ENCODE results near the gene RNASE8. TPM values are rescaled to one million over a fixed set of nuclear protein-coding genes. Genes with fewer than 3 reads are reported as not detected.

RNASE8 gene
- total RNA-seq, 1 experiment from 2014 or later = not detected

GRCh38 chr14:21091821-21092272 lies 34.2 kb downstream of the RNASE8 start:
- H4K20me1 ChIP-seq (ENCODE audit: low read length) = no peaks in the 10 kb centered on the region
- H3K9ac ChIP-seq (ENCODE audit: low read length) = no peak overlapping the region
- ATAC-seq (no peak), DNase-seq (no peak)
- no peaks in the 10 kb centered on the region for H3K27me3 ChIP-seq (ENCODE audit: low read length)
- H3F3A ChIP-seq (ENCODE audit: low read length, unreplicated experiment) = no peaks in the 10 kb centered on the region
- intact Hi-C loops (cut with micrococcal nuclease) = no loop called here
- no peaks in the 10 kb centered on the region for H3K4me1 ChIP-seq (ENCODE audit: insufficient read depth, low read length)
- no peak overlapping the region for H3K4me2 ChIP-seq (ENCODE audit: low read length)
- H3K4me3 ChIP-seq (ENCODE audit: low read length) = no peak overlapping the region
- TF ChIP-seq, protein P1, sequence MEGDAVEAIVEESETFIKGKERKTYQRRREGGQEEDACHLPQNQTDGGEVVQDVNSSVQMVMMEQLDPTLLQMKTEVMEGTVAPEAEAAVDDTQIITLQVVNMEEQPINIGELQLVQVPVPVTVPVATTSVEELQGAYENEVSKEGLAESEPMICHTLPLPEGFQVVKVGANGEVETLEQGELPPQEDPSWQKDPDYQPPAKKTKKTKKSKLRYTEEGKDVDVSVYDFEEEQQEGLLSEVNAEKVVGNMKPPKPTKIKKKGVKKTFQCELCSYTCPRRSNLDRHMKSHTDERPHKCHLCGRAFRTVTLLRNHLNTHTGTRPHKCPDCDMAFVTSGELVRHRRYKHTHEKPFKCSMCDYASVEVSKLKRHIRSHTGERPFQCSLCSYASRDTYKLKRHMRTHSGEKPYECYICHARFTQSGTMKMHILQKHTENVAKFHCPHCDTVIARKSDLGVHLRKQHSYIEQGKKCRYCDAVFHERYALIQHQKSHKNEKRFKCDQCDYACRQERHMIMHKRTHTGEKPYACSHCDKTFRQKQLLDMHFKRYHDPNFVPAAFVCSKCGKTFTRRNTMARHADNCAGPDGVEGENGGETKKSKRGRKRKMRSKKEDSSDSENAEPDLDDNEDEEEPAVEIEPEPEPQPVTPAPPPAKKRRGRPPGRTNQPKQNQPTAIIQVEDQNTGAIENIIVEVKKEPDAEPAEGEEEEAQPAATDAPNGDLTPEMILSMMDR (conservative IDR thresholded peaks at IDR 0.05; ENCODE audit: low read depth, low read length) = no peak
- TF ChIP-seq EZH2 (IDR thresholded peaks at IDR 0.05; ENCODE audit: low read length, unreplicated experiment) = no peak
- no peak for TF ChIP-seq EZH2phosphoT487 (IDR thresholded peaks at IDR 0.05; ENCODE audit: borderline replicate concordance, low read length)
- no TSS peak for BruUV-seq (replicated peaks)
- H2AFZ ChIP-seq (ENCODE audit: low read length) = no peak overlapping the region
- H3K9me3 ChIP-seq (ENCODE audit: low read length) = no peaks in the 10 kb centered on the region
- no peaks in the 10 kb centered on the region for H3K9me2 ChIP-seq (replicated peaks; ENCODE audit: low read length)
- H3K27ac ChIP-seq (ENCODE audit: low read length) = no peak overlapping the region
- ChIA-PET CTCF (interaction anchor here (0.5 to 2.1 kb wide), 5 partner anchors 12 to 77 kb away, joined by 3 to 8 read pairs (median 7); partner anchors contain the start of gene ARHGEF40), POLR2A (ENCODE audit: unreplicated experiment) (no interaction called here)
- H3K79me2 ChIP-seq (ENCODE audit: low read length) = no peaks in the 10 kb centered on the region
- no peaks in the 10 kb centered on the region for H3K36me3 ChIP-seq (ENCODE audit: low read depth, low read length)

GRCh38 chr14:21092273-21093011 lies 34.8 kb downstream of the RNASE8 start:
- H3K9me3 ChIP-seq (ENCODE audit: low read length) = no peaks in the 10 kb centered on the region
- ATAC-seq = peak; percentile 84
- no peaks in the 10 kb centered on the region for H3K79me2 ChIP-seq (ENCODE audit: low read length)
- no peak overlapping the region for H2AFZ ChIP-seq (ENCODE audit: low read length)
- H3K4me1 ChIP-seq (ENCODE audit: insufficient read depth, low read length) = no peaks in the 10 kb centered on the region
- H3K9ac ChIP-seq (ENCODE audit: low read length) = no peak overlapping the region
- H3K9me2 ChIP-seq (replicated peaks; ENCODE audit: low read length) = no peaks in the 10 kb centered on the region
- intact Hi-C loops (cut with micrococcal nuclease) = no loop called here
- H3K36me3 ChIP-seq (ENCODE audit: low read depth, low read length) = no peaks in the 10 kb centered on the region
- no TSS peak for BruUV-seq (replicated peaks)
- H3K27me3 ChIP-seq (ENCODE audit: low read length) = no peaks in the 10 kb centered on the region
- POLR2A ChIA-PET (ENCODE audit: unreplicated experiment) = no interaction called here
- peak; percentile 73 for DNase-seq
- H3K4me2 ChIP-seq (ENCODE audit: low read length) = no peak overlapping the region
- H3K27ac ChIP-seq (ENCODE audit: low read length) = no peak overlapping the region
- TF ChIP-seq, protein P1 (conservative IDR thresholded peaks at IDR 0.05; ENCODE audit: low read depth, low read length) = peak; percentile 98
- no peak for TF ChIP-seq EZH2phosphoT487 (IDR thresholded peaks at IDR 0.05; ENCODE audit: borderline replicate concordance, low read length)
- H3K4me3 ChIP-seq (ENCODE audit: low read length) = no peak overlapping the region
- CTCF ChIA-PET = interaction anchor here (0.5 to 2.1 kb wide), 6 partner anchors 12 to 78 kb away, joined by 3 to 8 read pairs (median 5); partner anchors contain the start of gene ARHGEF40
- no peaks in the 10 kb centered on the region for H4K20me1 ChIP-seq (ENCODE audit: low read length)
- no peaks in the 10 kb centered on the region for H3F3A ChIP-seq (ENCODE audit: low read length, unreplicated experiment)

DNA sequence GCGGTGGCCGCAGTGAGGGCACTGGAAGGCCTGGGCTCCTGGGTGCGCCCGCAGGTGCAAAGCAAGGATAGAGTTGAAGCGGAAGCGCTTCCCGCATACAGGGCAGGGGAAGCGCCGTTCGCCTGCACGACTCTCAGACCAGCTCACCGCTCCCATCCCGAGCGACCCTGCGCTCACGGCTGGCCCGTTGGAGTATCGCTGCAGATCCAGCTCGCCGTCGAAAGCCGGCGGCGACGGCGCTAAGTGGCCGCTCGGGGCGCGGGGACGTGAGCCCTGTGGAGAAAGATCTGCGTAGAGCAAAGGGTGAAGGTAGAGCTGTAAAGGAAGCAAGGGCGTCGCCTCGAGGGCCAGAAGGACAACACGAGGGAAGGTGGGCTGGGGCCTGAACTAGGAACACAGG lies 35.4 kb downstream of the RNASE8 start:
- intact Hi-C loops (cut with micrococcal nuclease) = no loop called here
- no peak overlapping the region for H3K27ac ChIP-seq (ENCODE audit: low read length)
- H3K4me3 ChIP-seq (ENCODE audit: low read length) = no peak overlapping the region
- no peaks in the 10 kb centered on the region for H3K9me3 ChIP-seq (ENCODE audit: low read length)
- no peaks in the 10 kb centered on the region for H3K4me1 ChIP-seq (ENCODE audit: insufficient read depth, low read length)
- BruUV-seq (replicated peaks) = no TSS peak
- ATAC-seq (no peak), DNase-seq (no peak)
- H3K27me3 ChIP-seq (ENCODE audit: low read length) = no peaks in the 10 kb centered on the region
- no peaks in the 10 kb centered on the region for H3K79me2 ChIP-seq (ENCODE audit: low read length)
- TF ChIP-seq EZH2phosphoT487 (IDR thresholded peaks at IDR 0.05; ENCODE audit: borderline replicate concordance, low read length) (no peak), EZH2 (IDR thresholded peaks at IDR 0.05; ENCODE audit: low read length, unreplicated experiment) (no peak)
- TF ChIP-seq, protein P1 (conservative IDR thresholded peaks at IDR 0.05; ENCODE audit: low read depth, low read length) = no peak
- H3K36me3 ChIP-seq (ENCODE audit: low read depth, low read length) = no peaks in the 10 kb centered on the region
- H3K4me2 ChIP-seq (ENCODE audit: low read length) = no peak overlapping the region
- CTCF ChIA-PET = interaction anchor here (0.6 to 2.1 kb wide), 5 partner anchors 11 to 78 kb away, joined by 3 to 8 read pairs (median 7); partner anchors contain the start of gene ARHGEF40
- no peaks in the 10 kb centered on the region for H4K20me1 ChIP-seq (ENCODE audit: low read length)
- H3K9me2 ChIP-seq (replicated peaks; ENCODE audit: low read length) = no peaks in the 10 kb centered on the region
- H3K9ac ChIP-seq (ENCODE audit: low read length) = no peak overlapping the region
- POLR2A ChIA-PET (ENCODE audit: unreplicated experiment) = no interaction called here
- H3F3A ChIP-seq (ENCODE audit: low read length, unreplicated experiment) = no peaks in the 10 kb centered on the region
- no peak overlapping the region for H2AFZ ChIP-seq (ENCODE audit: low read length)

Data from PC-3 (cell line).